OCI-LY7 (cell line): ENCODE data around the gene CPSF3.

Source experiments
- CTCF ChIP-seq: fragments of 200-600 bp; sonication (generic); conservative IDR thresholded peaks from 2 replicates; pipeline ENCODE4 v1.5.1; 2014; ENCODE audit warnings: mild to moderate bottlenecking, antibody characterized with exemption, low read length, moderate library complexity, mixed read lengths
- EZH2phosphoT487 ChIP-seq: fragments of 200-600 bp; sonication (generic); IDR thresholded peaks from 2 replicates; pipeline ENCODE4 v1.6.1; 2018; ENCODE audit warnings: low read depth, borderline replicate concordance, mild to moderate bottlenecking, mixed run types, antibody characterized with exemption, low read length, moderate library complexity, mixed read lengths

- TF ChIP-seq CTCF (no peak), EZH2phosphoT487 (no peak)
Observed at GRCh38 chr2:9424447-9425164, 1.2 kb downstream of the CPSF3 start.
